Stimulated activated CD4-positive, alpha-beta T cell treated with anti-CD3 and anti-CD28 coated beads, Interleukin-4, amount 100 ng/mL, for 48 hours (primary cell): ENCODE measurements around the gene JDP2.

Experiments
- DNase-seq, 2 donors: peaks; one replicate each; pipeline ENCODE4 v3.0.0-alpha.2; 2020; ENCODE audit warnings: low read depth in 2 of 2

Gene JDP2

GRCh38 chr14:75437201-75438143 is 9.7 kb downstream of the JDP2 start:
- DNase-seq, result no peak

GRCh38 chr14:75438486-75439080 is 10.8 kb downstream of the JDP2 start:
- DNase-seq, result no peak

- no peak for DNase-seq
Measured at GRCh38 chr14:75439989-75440388, 12.2 kb downstream of the JDP2 start.

- DNase-seq, result no peak
Measured at GRCh38 chr14:75440733-75441477, 13.1 kb downstream of the JDP2 start.

GRCh38 chr14:75441728-75442127 is 13.9 kb downstream of the JDP2 start:
- no peak for DNase-seq

GRCh38 chr14:75442166-75442565 is 14.3 kb downstream of the JDP2 start:
- DNase-seq, result no peak

- no peak for DNase-seq
Measured at GRCh38 chr14:75442642-75443041, 14.8 kb downstream of the JDP2 start.

- no peak for DNase-seq
Measured at GRCh38 chr14:75443203-75443969, 15.6 kb downstream of the JDP2 start.

GRCh38 chr14:75445236-75445635 is 17.4 kb downstream of the JDP2 start:
- DNase-seq, result no peak

GRCh38 chr14:75445963-75446362 is 18.1 kb downstream of the JDP2 start:
- no peak for DNase-seq

- DNase-seq, result no peak
Measured at GRCh38 chr14:75446447-75446846, 18.6 kb downstream of the JDP2 start.

GRCh38 chr14:75448209-75448608 is 20.4 kb downstream of the JDP2 start:
- DNase-seq, result no peak

GRCh38 chr14:75449036-75449435 is 21.2 kb downstream of the JDP2 start:
- no peak for DNase-seq

GRCh38 chr14:75449696-75450095 is 21.9 kb downstream of the JDP2 start:
- DNase-seq, result no peak

- no peak for DNase-seq
Measured at GRCh38 chr14:75450381-75451276, 22.8 kb downstream of the JDP2 start.

- no peak for DNase-seq
Measured at GRCh38 chr14:75452324-75452723, 24.5 kb downstream of the JDP2 start.

- no peak for DNase-seq
Measured at GRCh38 chr14:75452900-75453816, 25.3 kb downstream of the JDP2 start.

GRCh38 chr14:75453817-75454434 is 26.1 kb downstream of the JDP2 start:
- peak in 1 of 2 donors; percentile 21 for DNase-seq

GRCh38 chr14:75454963-75455546 is 27.2 kb downstream of the JDP2 start:
- no peak for DNase-seq
